GM20431 (cell line): ENCODE data around the gene TMEM44.

Source experiments
- in situ Hi-C: fragments of 300-500 bp; cut with MseI, MboI; formaldehyde crosslinking; loops from one replicate; pipeline ENCODE4 v1.15.0; 2020; ENCODE audit warnings: low sequenced_read_pairs; ENCODE audit not compliant: unreplicated experiment

Gene TMEM44

DNA sequence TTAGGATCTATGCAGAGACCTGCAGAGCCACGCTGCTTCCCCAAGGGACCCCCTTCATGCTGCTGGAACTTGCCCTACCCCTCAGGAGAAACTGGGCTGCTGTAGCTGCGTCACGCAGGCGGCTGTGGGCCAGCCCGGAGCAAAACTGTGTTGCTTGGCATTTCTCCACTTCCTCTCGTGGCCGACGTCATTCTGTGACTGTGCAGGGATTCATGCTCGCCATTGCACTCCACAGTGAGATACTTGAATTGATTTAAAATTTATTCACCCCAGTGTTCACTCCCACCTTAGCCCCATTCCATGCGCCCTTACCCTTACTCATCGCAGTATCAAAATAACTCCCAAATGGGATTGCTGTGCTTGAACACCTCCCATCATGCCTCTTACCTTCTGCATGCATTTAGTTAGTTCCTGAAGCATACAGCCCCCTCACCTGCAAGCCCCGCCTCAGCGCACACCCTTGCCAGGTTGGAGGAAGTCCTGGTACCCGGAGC is 45.7 kb downstream of the TMEM44 start:
- in situ Hi-C loops = loop anchor here (10.0 to 25.0 kb wide), 2 partner anchors 113 to 250 kb away; no protein-coding TSS in a partner anchor

DNA sequence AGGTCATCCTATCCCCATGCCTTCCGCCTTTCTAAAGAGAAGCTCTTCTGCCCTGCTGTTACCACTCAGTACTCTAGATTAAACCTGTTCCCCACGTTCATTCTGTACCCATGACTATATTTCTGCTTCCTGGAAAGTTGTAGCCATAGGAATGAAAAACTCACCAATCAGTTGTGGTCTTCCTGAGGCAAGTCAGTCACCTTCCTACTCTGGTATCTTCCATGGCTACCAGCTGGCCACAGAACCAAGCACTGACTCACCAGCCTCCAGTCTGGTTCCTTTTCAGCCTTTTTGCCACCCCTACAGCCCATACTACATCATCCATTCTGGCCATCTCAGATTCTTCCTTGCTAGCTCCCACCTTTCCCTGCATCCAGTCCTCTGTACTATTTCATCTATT is 46.4 kb downstream of the TMEM44 start:
- in situ Hi-C loops = loop anchor here (10.0 to 25.0 kb wide), 2 partner anchors 112 to 250 kb away; no protein-coding TSS in a partner anchor

DNA sequence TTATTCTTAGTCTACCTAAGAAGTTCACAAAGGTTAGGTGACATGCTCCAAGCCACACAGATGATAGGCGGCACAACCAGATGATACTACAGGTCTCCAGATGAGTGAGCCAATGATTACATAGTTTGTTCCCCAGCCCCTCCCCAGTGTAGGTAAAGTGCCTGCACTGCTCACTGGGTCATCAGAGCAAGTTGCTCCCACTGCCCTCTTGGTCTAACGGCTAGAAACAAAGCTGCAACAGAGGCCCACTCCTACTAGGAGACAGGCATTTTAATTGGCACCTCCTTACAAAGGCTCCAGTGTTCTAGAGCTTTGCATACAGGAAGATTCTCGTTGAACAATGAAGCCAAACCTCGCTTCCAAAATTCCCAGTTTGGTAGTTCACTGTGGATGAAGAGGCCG is 47.3 kb downstream of the TMEM44 start:
- in situ Hi-C loops = loop anchor here (10.0 to 25.0 kb wide), 2 partner anchors 111 to 249 kb away; no protein-coding TSS in a partner anchor

DNA sequence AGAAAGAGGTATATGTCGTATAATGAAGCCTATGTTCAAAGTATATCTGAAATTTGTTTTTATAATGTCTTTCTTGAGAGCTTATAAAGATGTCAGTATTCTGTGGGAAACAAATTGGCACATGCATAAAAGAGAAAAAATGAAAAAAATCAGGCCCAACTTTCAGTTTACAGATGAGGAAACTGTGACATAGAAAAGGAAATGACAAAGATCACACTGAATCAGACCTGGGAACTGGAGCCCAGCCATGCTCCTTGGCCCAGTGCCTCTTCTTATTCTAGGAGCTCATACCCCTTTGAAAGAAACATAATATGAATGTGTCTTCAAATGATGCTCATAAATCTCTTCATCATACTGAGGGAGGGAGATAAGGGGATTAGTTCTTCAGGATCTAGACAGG is 48.4 kb downstream of the TMEM44 start:
- in situ Hi-C loops = loop anchor here (10.0 to 25.0 kb wide), 2 partner anchors 110 to 248 kb away; no protein-coding TSS in a partner anchor

DNA sequence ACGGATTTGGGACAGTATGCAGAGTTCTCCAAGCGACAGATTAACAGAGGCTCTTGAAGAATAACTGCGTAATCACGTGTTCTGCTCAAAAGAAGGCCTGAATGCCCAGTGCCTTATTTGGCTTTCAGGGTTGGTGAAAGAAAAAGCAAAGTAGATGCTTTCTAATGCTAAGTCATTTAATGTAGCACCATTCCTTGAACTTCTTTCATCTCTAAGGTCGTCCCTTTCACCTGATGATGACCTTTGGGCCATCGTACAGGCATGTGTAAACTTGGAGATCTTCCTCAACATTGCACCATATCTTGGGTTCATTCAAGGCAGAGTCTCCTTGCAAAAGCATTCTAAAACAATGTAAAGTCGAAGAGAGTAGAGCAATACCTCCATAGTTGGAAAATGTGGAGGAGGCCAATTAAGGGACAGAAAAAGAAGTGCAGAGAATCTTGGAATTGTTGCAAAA is 48.9 kb downstream of the TMEM44 start:
- in situ Hi-C loops = loop anchor here (10.0 to 25.0 kb wide), 2 partner anchors 110 to 247 kb away; no protein-coding TSS in a partner anchor

DNA sequence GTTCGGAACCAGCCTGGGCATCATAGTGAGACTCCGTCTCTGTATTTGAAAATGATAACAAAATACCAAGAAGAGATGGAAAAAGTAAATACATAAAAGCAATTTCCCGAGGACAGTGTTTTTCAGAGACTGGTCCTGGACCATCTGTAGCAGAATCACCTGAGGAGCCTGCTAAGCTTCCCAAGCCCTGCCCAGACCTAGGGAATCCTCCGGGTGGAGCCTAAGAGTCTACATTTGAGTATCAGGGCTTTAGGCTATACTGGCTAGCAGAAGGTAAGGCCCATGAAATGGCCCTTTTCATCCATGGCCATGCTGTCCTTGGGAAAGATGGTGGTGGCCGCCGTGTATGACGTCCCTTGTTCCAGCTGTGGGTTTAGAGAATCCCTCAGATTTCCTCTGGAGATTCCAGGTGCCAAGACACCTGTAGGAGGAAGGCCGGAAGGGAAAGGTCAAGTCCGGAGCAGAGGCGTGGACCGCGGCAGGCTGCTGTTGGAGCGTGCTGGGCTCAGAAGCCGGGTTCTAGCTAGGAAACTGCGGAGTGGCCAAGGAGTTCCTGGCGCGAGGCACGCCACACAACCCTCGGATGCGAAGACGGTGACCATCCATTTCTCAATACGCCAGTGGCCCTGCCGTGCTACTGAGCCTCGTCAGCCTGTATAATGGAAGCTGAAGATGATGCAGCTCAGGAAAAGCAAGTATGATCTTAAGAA is 50.9 kb downstream of the TMEM44 start:
- in situ Hi-C loops = loop anchor here (10.0 to 25.0 kb wide), 2 partner anchors 108 to 245 kb away; no protein-coding TSS in a partner anchor

DNA sequence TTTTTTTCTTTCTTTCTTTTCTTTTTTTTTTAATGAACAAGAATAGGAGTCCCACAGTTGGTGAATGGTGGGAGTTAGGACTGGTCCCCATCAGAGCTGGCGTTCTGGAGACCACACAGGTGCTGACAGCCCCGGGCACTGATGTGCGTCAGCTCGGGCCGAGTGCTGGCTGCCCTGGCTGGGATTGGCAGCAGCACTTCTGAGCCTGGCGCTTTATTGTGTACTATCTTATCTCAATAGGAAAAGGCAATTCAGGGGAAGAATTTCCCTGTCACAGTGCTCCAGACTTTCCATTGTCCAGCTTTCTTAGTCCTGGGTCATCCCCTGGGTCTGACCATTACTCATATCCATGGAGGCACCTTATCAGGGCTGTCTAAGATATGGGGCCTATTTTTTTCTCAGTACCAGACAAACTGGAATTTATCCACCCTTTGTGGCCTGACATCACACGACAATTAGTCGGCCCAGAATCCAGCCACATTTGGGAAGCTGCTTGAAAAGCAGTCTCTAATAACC is 54.1 kb downstream of the TMEM44 start:
- in situ Hi-C loops = loop anchor here (25.0 kb wide), 1 partner anchor 242 kb away; no protein-coding TSS in a partner anchor

DNA sequence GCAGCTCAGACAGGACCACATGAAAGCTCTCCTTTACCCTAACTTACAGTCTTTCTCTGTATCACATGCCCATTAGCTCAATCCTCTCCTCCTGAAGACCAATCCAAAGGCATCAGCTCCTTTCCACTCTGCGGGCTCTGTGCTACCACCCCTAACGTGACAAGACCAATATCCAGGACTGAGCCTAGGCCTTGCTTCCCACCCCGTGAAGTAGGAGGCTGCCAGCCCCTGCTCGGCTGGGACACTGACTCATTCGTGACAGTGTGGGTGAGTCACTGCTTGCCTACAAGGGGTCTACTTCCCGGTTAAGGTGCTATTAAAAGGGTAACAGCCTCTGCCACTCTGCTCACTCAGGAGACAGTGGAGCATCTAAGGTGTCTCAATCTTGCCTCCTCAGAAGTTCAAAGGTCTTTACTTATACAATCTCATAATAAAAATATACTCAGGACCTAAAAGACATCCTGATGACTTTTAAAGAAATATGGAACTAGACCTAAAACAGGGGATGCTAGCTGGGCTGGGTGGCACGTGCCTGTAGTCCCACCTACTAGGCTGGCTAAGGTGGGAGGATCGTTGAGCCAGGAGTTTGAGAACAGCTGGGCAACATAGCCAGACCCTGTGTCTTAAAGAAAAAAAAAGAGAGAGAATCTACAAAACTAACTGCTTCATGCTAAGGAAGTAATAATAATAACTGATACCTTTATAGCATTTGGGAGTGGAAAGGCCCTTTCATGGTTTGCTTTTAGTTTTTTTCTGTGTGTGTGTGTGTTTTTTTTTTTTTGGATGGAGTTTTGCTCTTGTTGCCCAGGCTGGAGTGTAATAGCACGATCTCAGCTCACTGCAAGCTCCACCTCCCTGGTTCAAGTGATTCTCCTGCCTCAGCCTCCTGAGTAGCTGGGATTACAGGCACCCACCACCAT is 55.0 kb downstream of the TMEM44 start:
- in situ Hi-C loops = loop anchor here (25.0 kb wide), 1 partner anchor 241 kb away; no protein-coding TSS in a partner anchor

DNA sequence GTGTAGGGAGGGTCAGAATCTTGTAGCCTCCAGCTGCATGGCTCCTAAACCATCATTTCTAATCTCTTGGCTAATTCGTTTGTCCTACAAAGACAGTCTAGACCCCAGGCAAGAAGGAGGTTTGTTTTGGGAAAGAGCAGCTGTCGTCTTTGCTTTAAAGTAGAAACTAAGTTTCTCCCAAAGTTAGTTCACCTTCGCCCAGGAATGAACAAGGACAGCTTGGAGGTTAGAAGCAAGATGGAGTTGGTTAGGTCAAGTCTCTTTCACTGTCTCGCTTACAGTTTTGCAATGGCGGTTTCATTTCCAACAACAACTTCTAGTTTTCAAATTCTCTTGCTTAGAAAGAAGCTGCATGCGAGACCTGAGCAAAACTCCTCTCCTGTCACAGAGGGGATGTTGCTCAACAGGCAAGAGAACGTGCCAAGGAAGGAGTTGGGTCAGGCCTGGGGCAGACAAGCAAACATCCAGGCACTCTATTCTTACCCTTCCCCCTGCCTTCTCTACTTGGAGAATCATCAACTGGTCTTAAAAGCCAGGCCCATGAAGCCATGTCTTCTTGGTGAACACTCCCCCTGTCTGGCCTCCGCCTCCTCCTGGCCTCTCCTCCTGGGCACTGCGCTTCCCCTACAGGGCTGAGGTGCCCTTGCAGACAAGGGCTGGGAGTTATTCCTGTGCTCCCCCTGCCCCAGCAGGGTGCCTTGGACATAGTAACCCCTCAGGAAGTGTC is 57.6 kb downstream of the TMEM44 start:
- in situ Hi-C loops = loop anchor here (25.0 kb wide), 1 partner anchor 238 kb away; no protein-coding TSS in a partner anchor

DNA sequence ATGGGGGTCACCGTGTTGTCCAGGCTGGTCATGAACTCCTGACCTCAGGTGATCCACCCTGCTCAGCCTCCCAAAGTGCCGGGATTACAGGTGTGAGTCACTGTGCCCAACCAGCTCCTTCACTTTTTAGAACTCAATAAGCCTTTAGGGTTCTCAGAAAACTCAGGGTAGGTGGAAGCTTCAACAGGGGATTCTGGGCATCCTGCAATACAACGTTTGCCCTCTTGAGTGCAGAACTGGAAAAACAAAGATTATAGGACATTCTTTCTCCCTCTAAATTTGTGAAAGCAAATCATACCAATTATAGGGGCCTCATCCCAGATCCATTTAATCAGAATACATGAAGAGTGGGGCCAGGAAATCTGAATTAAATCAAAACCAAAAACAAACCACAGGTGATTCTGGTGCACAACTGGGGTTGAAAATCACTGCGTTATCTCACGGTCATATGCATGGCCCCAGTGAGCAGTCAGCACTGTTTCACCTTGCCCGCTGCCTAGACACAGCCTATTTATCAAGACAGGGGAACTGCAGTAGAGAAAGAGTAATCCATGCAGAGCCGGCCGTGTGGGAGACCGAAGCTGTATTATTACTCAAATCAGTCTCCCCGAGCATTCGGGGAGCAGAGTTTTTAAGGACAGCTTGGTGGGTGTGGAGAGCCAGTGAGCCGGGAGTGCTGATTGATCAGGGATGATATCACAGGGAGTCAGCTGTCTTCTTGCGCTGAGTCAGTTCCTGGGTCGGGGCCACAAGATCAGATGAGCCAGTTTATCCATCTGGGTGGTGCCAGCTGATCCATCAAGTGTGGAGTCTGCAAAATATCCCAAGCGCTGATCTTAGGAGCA is 58.4 kb downstream of the TMEM44 start:
- in situ Hi-C loops = loop anchor here (25.0 kb wide), 1 partner anchor 238 kb away; no protein-coding TSS in a partner anchor

DNA sequence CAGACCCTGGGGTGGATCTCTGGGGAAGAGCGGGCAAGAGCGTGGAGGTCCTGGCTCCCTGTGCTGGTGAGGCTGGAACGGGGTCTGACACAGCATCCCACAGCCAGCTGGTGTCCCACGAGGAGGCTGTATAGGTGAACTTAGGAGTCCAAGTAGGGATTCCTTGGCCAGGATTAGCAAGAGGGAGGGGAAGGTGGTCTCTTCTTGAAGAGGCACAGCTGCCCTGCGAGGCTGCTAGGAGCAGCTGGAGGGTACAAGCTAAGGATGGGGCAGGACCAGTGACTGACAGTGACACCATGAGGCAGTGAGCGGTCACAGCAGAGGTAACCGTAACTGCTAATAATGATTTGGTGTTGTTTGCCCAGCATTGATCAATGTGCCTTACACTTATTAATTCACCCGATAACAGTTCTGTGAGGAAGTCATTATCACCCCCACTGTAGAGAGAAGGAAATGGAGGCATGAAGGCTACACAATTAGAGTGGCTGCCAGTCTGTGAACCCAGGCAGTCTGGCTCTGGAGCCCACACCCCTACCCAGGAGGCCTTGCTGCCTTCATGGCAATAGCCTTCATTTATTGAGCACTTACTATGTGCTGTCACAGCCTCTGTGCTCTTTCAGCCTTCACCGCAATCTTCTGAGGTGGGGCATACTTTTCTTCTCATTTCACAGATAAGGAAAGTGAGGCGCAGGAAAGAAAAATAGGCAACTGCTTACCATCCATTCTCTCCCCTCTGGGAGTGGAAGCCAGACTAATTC is 59.4 kb downstream of the TMEM44 start:
- in situ Hi-C loops = no loop called here

DNA sequence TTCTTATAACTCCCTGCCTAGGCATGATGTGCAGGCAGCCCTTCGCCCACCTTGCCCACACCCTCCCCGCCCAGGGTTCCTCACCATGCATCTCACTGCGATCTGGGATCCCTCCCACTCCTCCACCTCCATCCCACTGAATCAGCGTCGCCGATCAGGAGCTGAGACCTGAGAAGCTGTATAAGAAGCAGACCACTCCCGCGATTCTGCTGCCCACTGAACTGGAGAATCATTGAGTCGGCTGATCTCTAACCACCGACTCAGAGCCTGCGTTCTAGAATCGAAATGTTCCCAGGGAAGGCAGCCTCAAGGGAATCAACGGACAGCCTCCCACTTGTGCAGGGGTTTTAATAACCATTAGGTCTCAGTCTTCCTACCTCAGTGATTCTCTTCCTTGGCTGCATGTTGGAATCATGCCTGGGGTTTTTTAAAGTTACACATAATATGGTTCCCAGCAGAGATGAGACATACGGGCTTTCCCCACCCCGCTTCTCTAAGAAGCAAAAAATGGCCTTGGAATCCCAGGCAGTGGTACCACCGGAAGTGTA is 60.2 kb downstream of the TMEM44 start:
- in situ Hi-C loops = no loop called here

DNA sequence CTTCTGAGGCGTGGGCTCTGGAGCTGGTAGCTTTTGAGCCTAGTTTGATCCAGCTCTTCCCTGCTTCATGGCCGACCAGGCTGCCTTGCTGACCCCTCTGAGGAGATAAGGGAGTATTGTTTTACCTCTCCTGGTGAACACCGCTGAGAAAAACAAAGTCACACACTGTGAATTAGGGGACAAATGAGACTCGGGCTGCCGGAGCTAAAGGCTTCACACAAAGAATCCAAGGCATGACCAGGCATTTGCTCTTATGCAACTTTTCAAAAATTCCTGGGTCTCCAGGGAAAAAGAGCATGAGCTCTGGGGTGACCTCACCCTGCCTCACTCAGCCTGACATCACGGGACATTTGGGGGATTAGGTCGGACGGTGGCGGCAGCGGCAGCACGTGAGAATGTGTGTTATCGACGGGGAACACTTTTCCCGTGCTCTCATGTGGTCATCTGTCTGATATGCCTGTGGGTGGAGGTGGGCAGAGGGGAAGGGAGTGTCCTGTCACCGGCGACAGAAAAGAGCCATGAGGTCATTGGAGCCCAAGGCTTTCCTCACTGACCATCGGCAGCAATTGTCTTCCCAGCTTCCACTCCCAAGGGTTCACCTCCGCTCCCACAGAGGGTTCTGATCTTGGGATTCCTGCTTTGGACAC is 61.0 kb downstream of the TMEM44 start:
- in situ Hi-C loops = no loop called here

DNA sequence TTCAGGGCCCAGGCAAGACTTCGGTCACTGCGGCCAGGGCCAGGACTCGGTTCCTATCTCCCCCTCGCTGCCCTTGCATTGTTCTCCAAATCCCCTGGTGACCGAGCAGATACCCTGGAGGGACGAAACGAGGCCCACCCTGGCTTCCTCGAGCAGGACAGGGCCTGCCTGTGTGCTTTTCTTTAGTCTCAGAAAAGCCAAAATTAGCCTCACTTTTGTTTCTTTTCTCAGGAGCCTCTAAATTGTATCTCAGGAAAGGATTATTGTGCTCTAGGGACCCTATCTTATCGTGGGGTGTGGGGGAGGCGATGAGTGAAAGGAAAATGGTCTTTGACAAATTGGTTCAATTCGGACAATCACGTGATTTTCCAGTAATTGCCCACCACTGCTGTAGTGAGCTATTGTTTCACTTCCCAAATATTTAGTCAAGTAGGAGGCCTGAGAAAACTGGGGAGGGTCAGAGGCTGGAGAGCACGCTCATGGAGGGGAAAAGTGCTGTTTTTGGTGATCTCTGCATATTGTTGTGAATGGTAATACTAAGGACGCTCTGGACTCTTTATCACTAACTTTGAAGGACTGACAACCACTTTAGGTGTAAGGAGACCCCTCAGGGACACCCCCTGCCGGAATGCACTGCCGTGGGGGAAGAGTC is 61.6 kb downstream of the TMEM44 start:
- in situ Hi-C loops = no loop called here

DNA sequence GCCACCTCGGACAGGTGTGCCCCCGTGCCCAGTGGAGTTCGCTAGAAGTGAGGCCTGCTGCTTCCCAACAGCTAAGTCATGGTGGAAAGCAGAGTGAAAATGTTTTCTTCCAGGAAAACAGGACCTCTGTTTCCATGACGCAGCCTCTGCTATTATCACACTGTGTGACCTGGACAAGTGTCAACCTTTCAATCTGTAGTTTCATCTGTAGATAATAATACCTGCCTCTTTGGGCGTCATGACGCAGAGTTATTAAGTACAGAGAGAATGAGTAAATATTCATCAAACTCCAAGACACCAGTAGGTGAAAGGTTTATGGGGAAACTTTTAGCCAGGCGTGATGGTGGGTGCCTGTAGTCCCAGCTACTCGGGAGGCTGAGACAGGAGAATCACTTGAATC is 62.3 kb downstream of the TMEM44 start:
- in situ Hi-C loops = no loop called here

DNA sequence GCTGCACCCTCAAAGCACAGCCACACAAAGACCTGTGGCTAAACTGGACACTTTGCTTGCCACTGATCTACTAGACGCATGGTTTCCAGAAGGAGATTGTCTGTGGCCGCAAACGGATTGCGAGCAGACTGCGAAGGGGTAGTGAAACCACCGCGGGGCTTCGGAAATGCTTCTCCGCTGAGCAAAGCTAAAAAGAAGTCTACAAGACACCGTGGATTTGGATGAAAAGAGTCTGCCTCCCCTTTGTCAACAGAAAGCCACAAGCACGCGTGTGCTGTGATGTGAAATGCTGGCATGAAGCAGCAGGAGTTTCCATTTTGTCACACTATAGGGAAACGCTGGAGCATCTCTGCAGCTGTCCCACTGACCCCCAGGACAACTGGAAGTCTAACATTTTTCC is 63.0 kb downstream of the TMEM44 start:
- in situ Hi-C loops = no loop called here

DNA sequence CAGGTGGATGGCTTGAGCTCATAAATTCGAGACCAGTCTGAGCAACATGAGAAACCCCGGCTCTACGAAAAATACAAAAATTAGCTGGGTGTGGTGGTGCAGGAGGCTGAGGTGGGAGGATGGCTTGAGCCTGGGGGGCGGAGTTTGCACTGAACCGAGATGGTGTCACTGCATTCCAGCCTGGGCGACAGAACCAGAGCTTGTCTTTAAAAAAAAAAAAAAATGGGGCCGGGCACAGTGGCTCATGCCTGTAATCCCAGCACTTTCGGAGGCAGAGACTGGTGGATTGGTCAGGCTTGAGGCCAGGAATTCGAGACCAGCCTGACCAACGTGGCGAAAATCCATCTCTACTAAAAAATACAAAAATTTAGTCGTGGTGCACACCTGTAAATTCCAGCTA is 64.0 kb downstream of the TMEM44 start:
- in situ Hi-C loops = no loop called here
